Kidney (tissue), 14 donors: ENCODE results near the gene ENPP4. TPM values are rescaled to one million over a fixed set of nuclear protein-coding genes. Genes with fewer than 3 reads are reported as not detected.

Source experiments
- DNase-seq, 5 donors: peaks; one replicate each; pipeline ENCODE4 v3.0.0-alpha.2; 2013 to 2020
- FAIRE-seq: peaks from 2 replicates; lab custom pipeline; 2012; peaks lifted over from hg19 to GRCh38; lab: Jason Lieb, UNC
- H3K27ac ChIP-seq, 2 donors: one replicate each; pipeline ENCODE4 v1.7.0; 2013; ENCODE audit warnings: low read depth in 2 of 2, low read length in 2 of 2, inconsistent platforms in 1 of 2
- H3K27me3 ChIP-seq: one replicate; pipeline ENCODE4 v1.7.1; 2013; ENCODE audit warnings: low read length, inconsistent platforms; ENCODE audit not compliant: control insufficient read depth, insufficient read depth
- H3K36me3 ChIP-seq, 3 donors: one replicate each; pipeline versions ENCODE4 v1.7.0 to v1.7.1; 2013; ENCODE audit warnings: low read length in 3 of 3, control low read depth in 1 of 3, inconsistent platforms in 1 of 3; ENCODE audit not compliant: insufficient read depth in 3 of 3, control insufficient read depth in 2 of 3
- H3K4me1 ChIP-seq, 3 donors: one replicate each; pipeline versions ENCODE4 v1.7.0 to v1.7.1; 2013; ENCODE audit warnings: low read length in 3 of 3, inconsistent platforms in 1 of 3, low read depth in 1 of 3; ENCODE audit not compliant: control insufficient read depth in 2 of 3, insufficient read depth in 2 of 3
- H3K4me3 ChIP-seq, 3 donors: one replicate each; pipeline versions ENCODE4 v1.7.0 to v1.8.1; 2013; ENCODE audit warnings: low read length in 3 of 3, control low read depth in 1 of 3, inconsistent platforms in 1 of 3
- H3K9ac ChIP-seq, 3 donors: one replicate each; pipeline versions ENCODE4 v1.7.0 to v1.7.1; 2013; ENCODE audit warnings: low read length in 3 of 3, control low read depth in 1 of 3, inconsistent platforms in 1 of 3
- H3K9me3 ChIP-seq, 3 donors: one replicate each; pipeline versions ENCODE4 v1.7.0 to v1.7.1; 2013; ENCODE audit warnings: low read length in 3 of 3, control low read depth in 1 of 3, inconsistent platforms in 1 of 3; ENCODE audit not compliant: control insufficient read depth in 2 of 3, insufficient read depth in 1 of 3
- intact Hi-C: fragments of 100-400 bp; cut with DNase I; formaldehyde crosslinking; loops from one replicate; pipeline ENCODE4 v1.11.1; 2022
- polyA plus RNA-seq: library from polyadenylated mRNA; stranded (reverse); fragments of 350-450 nt; fragmentation: Illumina TruSeq; extraction: RNeasy Lipid Tissue Mini Kit (QIAGEN cat#74804); gene quantifications from one replicate; pipeline ENCODE4 v1.2.3, GENCODE V29; 2014; ENCODE audit warnings: low read depth, low replicate concordance; ENCODE audit not compliant: insufficient read depth
- total RNA-seq: library from RNA; stranded (reverse); fragmentation: NEBNext Ultra II Directional; extraction: Animal tissue kit (Norgen Biotek cat#: 25700); gene quantifications from one replicate; pipeline ENCODE4 v1.2.1, GENCODE V29; 2021
- TF ChIP-seq, protein P1 (sequence below): IDR thresholded peaks from 3 replicates; pipeline ENCODE4 v1.5.1; 2012; ENCODE audit warnings: mild to moderate bottlenecking, moderate library complexity, borderline replicate concordance; ENCODE audit not compliant: insufficient read depth; ENCODE audit errors: extremely low read depth
- donor health status: control.
- donor health status: control.
- donor health status: control.
- donor health status: control.
- donor health status: control.
- donor health status: DM: yes; HTN: yes; CAD: no.
- donor health status: Normal renal cell carcinoma (clear cell type).

Gene ENPP4
- total and polyA plus RNA-seq, 2 donors from 2014 or later, result 11.5 to 28.8 TPM

DNA sequence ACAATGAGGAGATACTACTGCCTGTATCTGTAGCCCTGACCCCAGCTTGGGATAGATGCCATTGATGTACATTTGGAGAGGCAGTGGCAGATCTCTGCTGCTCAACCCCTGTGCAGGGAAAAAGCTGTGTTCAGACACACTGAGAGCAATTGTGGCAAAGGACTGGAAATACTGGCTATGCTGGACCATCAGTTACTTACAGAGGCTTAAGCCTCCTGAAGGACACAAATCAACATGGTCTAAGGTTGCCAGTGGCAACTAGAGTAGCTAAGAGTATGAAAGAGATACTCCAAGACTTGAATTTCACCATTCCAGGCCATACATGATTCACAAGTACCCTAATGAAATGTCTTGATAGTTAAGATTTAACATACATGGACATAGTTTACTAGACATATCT lies 32.4 kb upstream of the ENPP4 start:
- intact Hi-C loops, result loop anchor here (10.0 kb wide), 1 partner anchor 307 kb away; no protein-coding TSS in a partner anchor
- FAIRE-seq (no peak), DNase-seq (no peak)
- Histone ChIP-seq H3K4me1 (no peaks in the 10 kb centered on the region), H3K9ac (no peak overlapping the region), H3K27ac (no peak overlapping the region), H3K4me3 (no peak overlapping the region), H3K36me3 (no peaks in the 10 kb centered on the region), H3K9me3 (no peaks in the 10 kb centered on the region), H3K27me3 (no peaks in the 10 kb centered on the region)
- TF ChIP-seq, protein P1, sequence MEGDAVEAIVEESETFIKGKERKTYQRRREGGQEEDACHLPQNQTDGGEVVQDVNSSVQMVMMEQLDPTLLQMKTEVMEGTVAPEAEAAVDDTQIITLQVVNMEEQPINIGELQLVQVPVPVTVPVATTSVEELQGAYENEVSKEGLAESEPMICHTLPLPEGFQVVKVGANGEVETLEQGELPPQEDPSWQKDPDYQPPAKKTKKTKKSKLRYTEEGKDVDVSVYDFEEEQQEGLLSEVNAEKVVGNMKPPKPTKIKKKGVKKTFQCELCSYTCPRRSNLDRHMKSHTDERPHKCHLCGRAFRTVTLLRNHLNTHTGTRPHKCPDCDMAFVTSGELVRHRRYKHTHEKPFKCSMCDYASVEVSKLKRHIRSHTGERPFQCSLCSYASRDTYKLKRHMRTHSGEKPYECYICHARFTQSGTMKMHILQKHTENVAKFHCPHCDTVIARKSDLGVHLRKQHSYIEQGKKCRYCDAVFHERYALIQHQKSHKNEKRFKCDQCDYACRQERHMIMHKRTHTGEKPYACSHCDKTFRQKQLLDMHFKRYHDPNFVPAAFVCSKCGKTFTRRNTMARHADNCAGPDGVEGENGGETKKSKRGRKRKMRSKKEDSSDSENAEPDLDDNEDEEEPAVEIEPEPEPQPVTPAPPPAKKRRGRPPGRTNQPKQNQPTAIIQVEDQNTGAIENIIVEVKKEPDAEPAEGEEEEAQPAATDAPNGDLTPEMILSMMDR, result no peak

DNA sequence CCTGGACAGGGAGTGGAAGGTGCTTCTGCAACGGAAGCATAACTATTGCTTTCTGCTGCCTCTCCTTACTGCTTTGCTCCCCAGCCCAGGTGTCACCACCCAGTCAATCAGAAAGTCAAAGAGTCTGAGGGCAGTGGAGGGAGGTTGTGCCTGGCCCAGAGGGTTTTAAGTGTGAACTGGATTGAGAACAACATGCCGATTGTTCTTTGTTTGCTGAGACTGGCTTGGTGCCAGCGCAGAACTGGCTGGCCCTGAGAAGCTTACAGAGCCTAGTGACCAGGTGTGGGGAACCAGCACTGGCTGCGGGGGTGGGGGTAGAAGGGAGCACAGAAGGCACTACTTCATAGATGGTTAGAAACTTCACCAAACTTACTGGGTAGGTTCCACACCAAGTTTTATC lies 31.1 kb upstream of the ENPP4 start:
- no peaks in the 10 kb centered on the region for H3K27me3 ChIP-seq
- intact Hi-C loops, result loop anchor here (10.0 kb wide), 1 partner anchor 306 kb away; no protein-coding TSS in a partner anchor

DNA sequence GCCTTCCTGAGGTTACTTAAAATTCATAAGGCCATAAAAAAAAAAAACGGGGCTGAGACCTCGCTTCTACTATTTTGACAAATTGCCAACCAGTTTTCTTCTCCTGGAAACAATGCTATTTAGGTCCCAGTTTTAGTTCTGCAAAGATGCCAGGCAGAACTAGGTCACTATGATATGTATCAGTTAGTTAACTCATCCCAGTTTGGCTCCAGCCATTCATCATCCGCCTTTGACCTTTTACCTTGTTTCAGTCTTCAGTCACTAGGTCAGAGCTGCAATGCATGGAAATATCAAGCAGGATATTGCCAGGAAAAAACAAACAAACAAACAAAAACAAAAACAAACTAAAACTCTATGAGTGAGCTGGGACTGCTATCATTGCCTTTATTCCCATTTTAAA lies 29.8 kb upstream of the ENPP4 start:
- Histone ChIP-seq H3K27ac (no peak overlapping the region), H3K27me3 (no peaks in the 10 kb centered on the region), H3K9me3 (no peaks in the 10 kb centered on the region), H3K36me3 (no peaks in the 10 kb centered on the region), H3K4me3 (no peak overlapping the region), H3K9ac (no peak overlapping the region), H3K4me1 (no peaks in the 10 kb centered on the region)
- FAIRE-seq (no peak), DNase-seq (no peak)
- intact Hi-C loops, result loop anchor here (10.0 kb wide), 1 partner anchor 305 kb away; no protein-coding TSS in a partner anchor
- TF ChIP-seq, protein P1, result no peak

More for the DNA sequence above, 31.1 kb upstream of the ENPP4 start:
- Histone ChIP-seq H3K4me1 (no peaks in the 10 kb centered on the region), H3K27ac (no peak overlapping the region), H3K9me3 (no peaks in the 10 kb centered on the region), H3K9ac (no peak overlapping the region), H3K36me3 (no peaks in the 10 kb centered on the region), H3K4me3 (no peak overlapping the region)
- FAIRE-seq (no peak), DNase-seq (peak; percentile 47 to 86 (median 56))
- TF ChIP-seq, protein P1, result no peak

DNA sequence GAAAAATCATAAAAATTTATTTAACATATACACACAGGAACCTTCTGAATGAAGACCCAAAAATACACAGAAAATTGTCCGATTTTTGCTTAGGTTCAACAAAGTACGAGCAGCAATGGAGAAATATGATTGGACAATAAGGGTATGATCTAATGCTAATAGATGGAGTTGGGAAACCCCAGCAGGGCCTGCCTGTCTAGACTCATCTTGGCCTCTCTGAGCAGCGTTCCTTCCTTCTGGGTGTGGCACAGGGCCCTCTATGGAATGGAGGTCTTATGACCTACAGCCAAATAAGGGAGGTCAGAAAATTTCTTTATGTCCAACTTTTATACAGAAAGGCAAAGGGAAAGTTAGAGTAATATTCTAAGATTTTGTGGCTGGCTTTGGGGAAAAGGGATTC lies 27.7 kb upstream of the ENPP4 start:
- no peak overlapping the region for H3K9ac ChIP-seq
- intact Hi-C loops, result no loop called here
- DNase-seq, result no peak
- H3K4me3 ChIP-seq, result no peak overlapping the region
- no peak for FAIRE-seq
- H3K27ac ChIP-seq, result no peak overlapping the region
- no peaks in the 10 kb centered on the region for H3K27me3 ChIP-seq
- H3K9me3 ChIP-seq, result no peaks in the 10 kb centered on the region
- TF ChIP-seq, protein P1, result no peak
- no peaks in the 10 kb centered on the region for H3K4me1 ChIP-seq
- no peaks in the 10 kb centered on the region for H3K36me3 ChIP-seq
